ENCODE results near the gene CDY2A.
"Not testable (repeated sequence)": the region's sequence is repeated elsewhere in the genome, so short reads cannot be mapped to it uniquely, and the experiment has no call there.

Gene CDY2A

DNA sequence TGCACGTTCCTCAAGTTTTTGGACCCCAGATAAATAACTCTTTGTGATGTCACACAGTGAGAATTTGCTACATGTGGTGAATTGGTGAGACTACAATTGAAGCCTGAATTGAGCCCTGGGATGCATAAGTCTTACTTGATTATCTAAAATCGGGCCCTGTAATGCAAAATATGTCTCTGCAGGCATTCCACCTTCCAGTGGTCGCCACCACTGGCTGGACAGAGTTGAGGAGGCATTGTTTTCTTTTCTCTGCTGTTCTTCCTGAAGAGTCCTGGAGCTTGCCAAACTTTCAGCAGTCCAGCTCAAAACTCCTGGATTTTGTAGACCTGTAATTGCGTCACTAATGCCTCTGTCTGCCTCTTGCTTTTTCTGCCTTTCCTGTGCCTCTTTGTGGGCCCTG, 23.5 kb downstream of the CDY2A start:
- H3K4me1 ChIP-seq (ENCODE audit: control insufficient read depth in 1 of 2, insufficient read depth in 2 of 2, low read length in 2 of 2); H3K4me3 ChIP-seq (ENCODE audit: low read depth in 1 of 2, low read length in 2 of 2); H3K27me3 ChIP-seq (ENCODE audit: control insufficient read depth in 1 of 2, insufficient read depth in 2 of 2, low read length in 2 of 2); H3K9me3 ChIP-seq (ENCODE audit: control insufficient read depth in 1 of 2, low read length in 2 of 2); H3K9ac ChIP-seq (ENCODE audit: low read depth in 1 of 2, low read length in 2 of 2); H3K27ac ChIP-seq (ENCODE audit: low read depth, low read length); H3K36me3 ChIP-seq (ENCODE audit: control insufficient read depth in 1 of 2, insufficient read depth in 2 of 2, low read length in 2 of 2): not testable (repeated sequence)

- not testable (repeated sequence) for H3K27ac ChIP-seq (ENCODE audit: low read depth, low read length); H3K4me3 ChIP-seq (ENCODE audit: low read depth in 1 of 2, low read length in 2 of 2)
Measured at GRCh38 chrY:18056473-18056872, 30.9 kb downstream of the CDY2A start.

DNA sequence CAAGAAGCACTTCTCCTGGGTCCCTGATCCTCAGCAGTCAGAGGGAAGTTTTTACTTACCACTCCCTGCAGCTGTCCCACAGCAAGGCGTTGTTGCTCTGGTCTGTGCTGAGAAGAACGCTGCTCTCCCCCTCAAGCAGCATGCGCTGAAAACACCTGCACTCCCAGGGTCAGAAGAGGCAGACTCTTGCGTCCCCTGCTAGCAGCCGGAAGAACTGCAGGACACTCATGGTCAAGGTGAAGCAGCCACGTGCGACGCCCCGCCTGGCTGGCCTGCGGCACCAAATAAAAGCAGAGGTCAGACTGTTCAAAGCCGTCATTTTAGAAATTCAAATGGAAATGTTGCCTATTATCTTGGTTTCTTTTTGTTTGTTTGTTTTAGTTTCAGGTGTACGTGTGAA, 47.9 kb downstream of the CDY2A start:
- not testable (repeated sequence) for H3K36me3 ChIP-seq (ENCODE audit: control insufficient read depth in 1 of 2, insufficient read depth in 2 of 2, low read length in 2 of 2); H3K27me3 ChIP-seq (ENCODE audit: control insufficient read depth in 1 of 2, insufficient read depth in 2 of 2, low read length in 2 of 2); H3K4me3 ChIP-seq (ENCODE audit: low read depth in 1 of 2, low read length in 2 of 2)

More at GRCh38 chrY:18056473-18056872, 30.9 kb downstream of the CDY2A start:
- H3K27me3 ChIP-seq (ENCODE audit: control insufficient read depth in 1 of 2, insufficient read depth in 2 of 2, low read length in 2 of 2); H3K36me3 ChIP-seq (ENCODE audit: control insufficient read depth in 1 of 2, insufficient read depth in 2 of 2, low read length in 2 of 2); H3K9me3 ChIP-seq (ENCODE audit: control insufficient read depth in 1 of 2, low read length in 2 of 2); H3K9ac ChIP-seq (ENCODE audit: low read depth in 1 of 2, low read length in 2 of 2); H3K4me1 ChIP-seq (ENCODE audit: control insufficient read depth in 1 of 2, insufficient read depth in 2 of 2, low read length in 2 of 2): not testable (repeated sequence)

More for the DNA sequence above, 47.9 kb downstream of the CDY2A start:
- not testable (repeated sequence) for H3K9ac ChIP-seq (ENCODE audit: low read depth in 1 of 2, low read length in 2 of 2); H3K9me3 ChIP-seq (ENCODE audit: control insufficient read depth in 1 of 2, low read length in 2 of 2); H3K4me1 ChIP-seq (ENCODE audit: control insufficient read depth in 1 of 2, insufficient read depth in 2 of 2, low read length in 2 of 2); H3K27ac ChIP-seq (ENCODE audit: low read depth, low read length)
